H1 (cell line): ENCODE data around the gene CNIH1. TPM values are rescaled to one million over a fixed set of nuclear protein-coding genes. Genes with fewer than 3 reads are reported as not detected.

Experiments used
- ASH2L ChIP-seq: fragments of 200-600, 300-600 bp; sonication (generic); IDR thresholded peaks from one replicate; pipeline ENCODE4 v1.7.1; 2017; ENCODE audit warnings: low read length
- ATF3 ChIP-seq: IDR thresholded peaks from 2 replicates; pipeline ENCODE4 v1.6.1; 2011; ENCODE audit warnings: low read depth, mild to moderate bottlenecking, low read length; ENCODE audit not compliant: insufficient read depth
- BACH1 ChIP-seq: IDR thresholded peaks from 2 replicates; pipeline ENCODE4 v1.6.1; 2012; ENCODE audit warnings: low read length, improper control_type of control experiment
- BRCA1 ChIP-seq: IDR thresholded peaks from 2 replicates; pipeline ENCODE4 v1.6.1; 2012; ENCODE audit warnings: low read depth, low read length, improper control_type of control experiment
- CHD1 ChIP-seq: IDR thresholded peaks from 2 replicates; pipeline ENCODE4 v1.6.1; 2012; ENCODE audit warnings: low read depth, low read length, improper control_type of control experiment
- FOSL1 ChIP-seq: IDR thresholded peaks from 2 replicates; pipeline ENCODE4 v1.6.1; 2011; ENCODE audit warnings: mild to moderate bottlenecking, low read depth, low read length, moderate library complexity; ENCODE audit not compliant: insufficient read depth
- GABPA ChIP-seq: IDR thresholded peaks from 2 replicates; pipeline ENCODE4 v1.6.1; 2011; ENCODE audit warnings: mild to moderate bottlenecking, low read length, moderate library complexity, borderline replicate concordance; ENCODE audit not compliant: insufficient read depth
- GTF2F1 ChIP-seq: IDR thresholded peaks from 2 replicates; pipeline ENCODE4 v1.6.1; 2012; ENCODE audit warnings: low read depth, low read length, improper control_type of control experiment, borderline replicate concordance
- HDAC6 ChIP-seq: IDR thresholded peaks from one replicate; pipeline ENCODE4 v1.7.1; 2012; ENCODE audit warnings: low read depth, mild to moderate bottlenecking, inconsistent platforms, low read length, moderate library complexity
- MAX ChIP-seq: IDR thresholded peaks from 2 replicates; pipeline ENCODE4 v1.6.1; 2012; ENCODE audit warnings: inconsistent platforms
- NANOG ChIP-seq: IDR thresholded peaks from 2 replicates; pipeline ENCODE4 v1.6.1; 2011; ENCODE audit warnings: low read length, low read depth, mild to moderate bottlenecking, inconsistent platforms; ENCODE audit not compliant: insufficient read depth, poor library complexity, severe bottlenecking
- POU5F1 ChIP-seq: IDR thresholded peaks from 2 replicates; pipeline ENCODE4 v1.6.1; 2011; ENCODE audit warnings: low read depth, mild to moderate bottlenecking, low read length, moderate library complexity
- RAD21 ChIP-seq, 2 experiments: IDR thresholded peaks in 1 of 2; conservative IDR thresholded peaks in 1 of 2; 2 replicates each; pipeline ENCODE4 v1.6.1; 2011; ENCODE audit warnings: low read depth in 2 of 2, low read length in 2 of 2, improper control_type of control experiment in 1 of 2, inconsistent platforms in 1 of 2, mild to moderate bottlenecking in 1 of 2, moderate library complexity in 1 of 2
- RBBP5 ChIP-seq: IDR thresholded peaks from 2 replicates; pipeline ENCODE4 v1.7.1; 2012; ENCODE audit warnings: low read depth, mild to moderate bottlenecking, inconsistent platforms, low read length, moderate library complexity, borderline replicate concordance
- SP1 ChIP-seq: IDR thresholded peaks from 2 replicates; pipeline ENCODE4 v1.6.1; 2011; ENCODE audit warnings: low read depth, low read length
- SP4 ChIP-seq: IDR thresholded peaks from 2 replicates; pipeline ENCODE4 v1.6.1; 2012; ENCODE audit warnings: low read length, inconsistent platforms
- SUZ12 ChIP-seq: fragments of 200-600 bp; sonication (generic); IDR thresholded peaks from 2 replicates; pipeline ENCODE4 v1.6.1; 2012; ENCODE audit warnings: mild to moderate bottlenecking, inconsistent platforms, low read length, moderate library complexity, mixed read lengths
- TAF1 ChIP-seq: IDR thresholded peaks from 2 replicates; pipeline ENCODE4 v1.6.1; 2011; ENCODE audit warnings: mild to moderate bottlenecking, low read depth, low read length
- TEAD4 ChIP-seq: IDR thresholded peaks from 2 replicates; pipeline ENCODE4 v1.6.1; 2012; ENCODE audit warnings: low read depth, low read length, inconsistent platforms, mixed read lengths
- USF2 ChIP-seq: IDR thresholded peaks from 2 replicates; pipeline ENCODE4 v1.6.1; 2011; ENCODE audit warnings: low read length, improper control_type of control experiment
- YY1 ChIP-seq: IDR thresholded peaks from 2 replicates; pipeline ENCODE4 v1.6.1; 2011; ENCODE audit warnings: low read depth, mild to moderate bottlenecking, low read length
- polyA plus RNA-seq, 7 experiments: library from polyadenylated mRNA; depleted of rRNA in 3 of 7; stranded (reverse) in 5 of 7; unstranded in 2 of 7; fragments of >200 nt in 5 of 7; fragments of 200-250 nt in 2 of 7; gene quantifications; 1 replicate in 5 of 7; 2 replicates in 1 of 7; 4 replicates in 1 of 7; pipeline versions ENCODE4 v1.2.1 to v1.2.3, GENCODE V29; 2011 to 2013; ENCODE audit warnings: missing spikeins in 2 of 7, mixed read lengths in 2 of 7
- total RNA-seq: library from RNA; stranded (reverse); fragmentation: NEBNext Ultra II Directional; extraction: Animal tissue kit (Norgen Biotek cat#: 25700); gene quantifications from 2 replicates; pipeline ENCODE4 v1.2.1, GENCODE V29; 2021

Gene CNIH1
- total and polyA plus RNA-seq, 2 of the 8 experiments (the other 6 are each of a cell fraction or from before 2014, with no cell fraction given) = 119 to 333 TPM

- TF ChIP-seq RBBP5 = peak; percentile 31; the same call in 1 of the 2 replicates
- TF ChIP-seq USF2 = no peak
- TF ChIP-seq TEAD4 = no peak
- no peak for TF ChIP-seq ATF3
- 0 out of 2 replicates have a peak, but pooled peaks have one; percentile 73 for TF ChIP-seq SP4
- TF ChIP-seq POU5F1 = no peak
- no peak for TF ChIP-seq SUZ12
- TF ChIP-seq FOSL1 = no peak
- no peak for TF ChIP-seq GTF2F1
- TF ChIP-seq TAF1 = peak; percentile 84
- TF ChIP-seq BACH1 = no peak
- TF ChIP-seq BRCA1 = no peak
- TF ChIP-seq NANOG = peak; percentile 32
- no peak for TF ChIP-seq HDAC6
- TF ChIP-seq GABPA = no peak
- peak; percentile 68 for TF ChIP-seq MAX
- 0 out of 4 replicates have a peak, but pooled peaks of 1 of the 2 experiments have one; percentile 1 for TF ChIP-seq RAD21 (IDR thresholded peaks at IDR 0.05 in 1 of 2, conservative IDR thresholded peaks at IDR 0.05 in 1 of 2; ENCODE audit: low read depth in 2 of 2, low read length in 2 of 2)
- TF ChIP-seq CHD1 = no peak
- TF ChIP-seq YY1 = no peak
- peak; percentile 79 for TF ChIP-seq ASH2L
- peak; percentile 95 for TF ChIP-seq SP1
These were observed 44.5 kb downstream of the CNIH1 start, which contains the start of gene CDKN3 (continued) for GRCh38 chr14:54396493-54397335.
